Fibroblast of upper back skin (primary cell): ENCODE data around the gene TATDN3.
"Not testable (repeated sequence)": the region's sequence is repeated elsewhere in the genome, so short reads cannot be mapped to it uniquely, and the experiment has no call there.

ENCODE experiments used
- DNase-seq: peaks from one replicate; pipeline ENCODE4 v3.0.0-alpha.2; 2013

TATDN3 gene, protein sequence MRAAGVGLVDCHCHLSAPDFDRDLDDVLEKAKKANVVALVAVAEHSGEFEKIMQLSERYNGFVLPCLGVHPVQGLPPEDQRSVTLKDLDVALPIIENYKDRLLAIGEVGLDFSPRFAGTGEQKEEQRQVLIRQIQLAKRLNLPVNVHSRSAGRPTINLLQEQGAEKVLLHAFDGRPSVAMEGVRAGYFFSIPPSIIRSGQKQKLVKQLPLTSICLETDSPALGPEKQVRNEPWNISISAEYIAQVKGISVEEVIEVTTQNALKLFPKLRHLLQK

DNA sequence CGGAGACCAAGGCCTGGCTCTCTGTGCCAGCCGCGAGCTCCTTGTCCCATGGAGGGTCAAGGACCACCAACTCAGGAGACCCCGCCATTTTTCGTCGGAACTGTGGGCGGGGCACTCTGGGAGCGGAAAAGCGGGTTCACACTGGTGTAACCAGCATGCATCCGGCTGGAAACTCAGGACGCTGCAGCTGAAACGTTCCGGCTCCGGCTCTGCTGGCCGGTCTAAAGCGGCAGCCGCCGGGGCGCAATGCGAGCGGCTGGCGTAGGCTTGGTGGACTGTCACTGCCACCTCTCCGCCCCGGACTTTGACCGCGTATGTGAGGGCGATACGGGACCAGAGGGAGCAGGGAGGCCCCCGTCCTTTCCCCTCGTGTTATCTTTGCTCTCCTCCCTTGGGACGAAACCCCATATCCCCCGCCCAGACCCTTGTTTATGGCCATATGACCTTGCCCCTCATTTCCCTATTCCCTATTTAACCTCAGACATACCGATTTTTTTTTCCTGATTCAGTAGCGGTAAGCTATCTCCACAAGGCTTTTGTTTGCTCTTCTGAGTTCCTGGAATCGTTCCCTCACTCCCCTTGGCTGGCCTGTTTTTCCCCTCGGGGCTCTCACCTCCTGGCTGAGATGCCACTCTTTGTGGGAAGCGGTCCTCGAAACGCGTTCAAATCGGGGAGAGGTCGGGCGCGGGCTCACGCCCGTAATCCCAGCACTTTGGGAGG is at the start of gene TATDN3, which contains the start of gene NSL1:
TATDN3 (plus strand) TSS at position 219 of the 720 bp plus-strand sequence; CDS start at position 247, 28 bp downstream.
NSL1 (minus strand) TSS at position 102 of the 720 bp plus-strand sequence; CDS start at position 88, 14 bp downstream.
- DNase-seq: peak; percentile 90

DNA sequence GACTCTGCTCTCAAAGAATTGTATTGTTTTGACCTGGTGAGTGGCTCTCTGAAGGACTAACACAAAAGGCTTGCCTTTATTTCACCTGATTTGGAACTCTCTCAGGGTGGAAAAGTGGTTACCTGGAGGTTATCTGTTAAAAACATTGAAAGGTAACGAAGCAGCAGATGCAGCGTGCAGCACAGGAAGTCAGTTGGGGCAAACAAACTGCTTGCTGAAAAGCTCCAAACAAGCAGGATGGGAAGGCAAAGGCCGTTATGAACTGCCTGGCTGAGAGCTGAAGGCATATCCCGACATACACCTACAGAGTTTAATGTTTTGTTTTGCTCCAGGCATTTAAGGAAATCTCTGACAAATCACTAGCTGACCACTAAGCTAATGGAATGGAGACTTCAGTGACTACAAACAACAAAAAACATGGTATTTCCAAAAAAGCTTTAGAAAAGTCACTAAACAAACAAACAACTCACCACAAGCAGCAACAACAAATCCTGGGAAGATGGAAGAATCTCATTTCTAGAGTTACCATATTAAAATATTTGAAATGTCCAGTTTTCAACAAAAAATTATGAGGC is 47.7 kb upstream of the TATDN3 start:
- DNase-seq: no peak

DNA sequence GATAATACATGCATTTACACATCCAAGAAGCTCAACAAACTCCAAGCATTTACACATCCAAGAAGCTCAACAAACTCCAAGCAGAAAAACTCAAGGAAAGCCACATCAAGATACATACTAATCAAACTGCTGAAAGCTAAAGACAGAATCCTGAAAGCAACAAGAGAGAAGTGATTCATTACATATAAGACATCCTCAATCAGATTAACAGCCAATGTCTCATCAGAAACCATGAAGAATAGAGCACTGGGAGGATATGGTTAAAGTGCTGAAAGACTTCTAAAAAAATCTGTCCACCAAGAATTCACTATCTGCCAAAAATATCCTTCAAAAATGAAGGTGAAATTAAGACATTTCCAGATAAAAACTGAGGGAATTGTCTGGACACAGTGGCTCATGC is 46.4 kb upstream of the TATDN3 start:
- peak; percentile 12 for DNase-seq

DNA sequence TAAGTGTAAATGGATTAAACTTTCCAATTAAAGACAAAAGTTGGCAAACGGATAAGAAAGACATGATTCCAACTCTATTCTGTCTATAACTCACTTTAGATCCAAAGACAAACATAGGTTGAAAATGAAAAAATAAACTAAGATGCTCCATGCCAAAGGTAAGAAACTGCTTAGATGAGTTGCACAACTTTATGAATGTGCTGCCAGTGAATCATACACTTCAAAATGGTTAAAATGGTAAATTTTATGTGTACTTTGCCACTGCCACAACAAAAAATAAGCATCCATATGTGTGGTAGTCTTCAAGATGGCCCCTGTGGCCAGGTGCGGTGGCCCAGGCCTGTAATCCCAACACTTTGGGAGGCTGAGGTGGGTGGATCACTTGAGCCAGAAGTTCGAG is 45.1 kb upstream of the TATDN3 start:
- no peak for DNase-seq

DNA sequence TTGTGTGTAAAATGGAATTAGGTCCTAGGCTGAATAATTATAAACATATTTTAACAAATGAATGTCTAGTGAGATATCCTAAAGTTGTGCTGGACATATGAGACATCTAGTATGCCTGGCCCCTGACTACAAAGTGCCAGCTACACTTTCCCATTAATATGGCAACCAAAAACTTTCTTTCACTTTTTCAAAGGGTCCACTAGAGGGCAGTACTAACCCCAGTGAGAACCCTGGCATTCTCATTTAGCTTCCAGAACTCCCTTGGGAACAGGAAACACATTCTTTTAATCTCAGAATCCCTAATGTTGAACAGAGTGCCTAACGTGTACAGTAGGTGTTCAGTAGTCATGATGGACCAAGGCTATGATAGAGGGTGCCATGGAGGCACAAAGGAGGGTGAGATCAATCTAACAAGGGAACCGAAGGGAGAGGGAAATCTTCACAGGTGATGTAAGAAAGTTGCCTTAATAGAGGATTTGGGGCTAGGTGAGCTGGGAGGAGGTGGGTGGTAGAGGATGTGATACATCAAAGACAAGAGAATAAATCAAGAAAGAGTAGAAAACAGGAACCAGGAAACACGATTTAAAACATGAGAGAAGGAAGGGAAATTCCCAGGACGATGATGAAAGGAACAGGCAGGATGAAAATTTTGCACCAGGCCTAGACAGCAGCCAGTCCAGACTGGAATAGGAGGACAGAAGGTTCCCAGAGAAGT is 41.7 kb upstream of the TATDN3 start:
- peak; percentile 87 for DNase-seq

DNA sequence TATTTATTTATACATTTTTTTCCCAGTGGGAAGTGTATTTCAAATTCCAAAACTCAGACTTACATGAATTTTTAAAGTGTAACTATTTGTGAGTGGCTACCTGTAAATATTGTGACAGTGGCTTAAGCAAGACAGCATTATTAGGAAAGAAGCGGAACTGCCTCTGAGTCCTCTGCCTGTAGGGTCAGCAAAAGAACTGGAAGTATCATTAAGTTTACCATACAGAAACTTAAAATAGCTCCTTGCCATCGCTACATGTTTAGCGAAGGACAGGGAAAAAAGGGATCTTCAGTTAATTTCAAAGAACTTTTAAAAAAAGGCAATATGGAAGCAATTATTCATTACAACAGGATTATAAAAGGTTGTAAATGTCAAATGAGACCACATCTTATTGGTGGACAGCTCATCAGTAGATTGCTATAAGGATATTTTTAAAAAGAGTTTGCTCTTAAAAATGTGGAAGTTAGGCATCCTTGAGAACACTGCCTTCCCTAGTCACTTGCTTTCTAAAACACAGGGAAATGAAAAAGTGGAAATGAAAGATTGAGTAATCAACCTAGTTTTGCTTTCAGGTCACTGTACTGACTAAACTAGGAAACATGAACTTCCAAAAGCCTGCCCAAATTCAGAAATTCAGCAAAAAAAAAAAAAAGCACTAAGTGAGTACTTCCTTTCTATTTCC is 39.3 kb upstream of the TATDN3 start:
- peak; percentile 20 for DNase-seq

DNA sequence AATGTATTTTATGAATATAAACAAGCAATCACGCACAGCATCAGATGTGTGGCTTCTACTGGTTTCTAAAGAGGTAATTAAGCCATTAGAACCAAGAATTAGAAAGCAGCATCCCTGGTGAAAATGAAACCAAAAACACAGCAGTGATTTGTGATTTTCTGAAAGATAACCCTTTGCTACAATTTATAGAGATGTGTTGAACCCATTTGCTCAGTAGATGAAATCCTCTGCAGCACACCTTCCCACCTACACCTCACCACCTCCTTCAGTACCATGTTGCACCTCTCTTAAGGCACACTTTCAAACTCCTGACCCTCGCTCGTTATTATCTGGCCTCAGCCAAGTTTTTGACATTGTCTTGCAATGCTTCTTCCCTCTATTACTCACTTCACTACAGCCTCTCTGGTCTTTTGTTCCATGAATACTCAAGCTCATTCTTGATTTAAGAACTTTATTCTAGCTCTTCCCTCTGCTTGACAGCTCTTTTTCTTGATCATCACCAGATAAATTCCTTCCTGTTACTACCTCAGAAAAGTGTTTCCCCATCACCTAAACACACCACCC is 38.7 kb upstream of the TATDN3 start:
- DNase-seq: no peak

DNA sequence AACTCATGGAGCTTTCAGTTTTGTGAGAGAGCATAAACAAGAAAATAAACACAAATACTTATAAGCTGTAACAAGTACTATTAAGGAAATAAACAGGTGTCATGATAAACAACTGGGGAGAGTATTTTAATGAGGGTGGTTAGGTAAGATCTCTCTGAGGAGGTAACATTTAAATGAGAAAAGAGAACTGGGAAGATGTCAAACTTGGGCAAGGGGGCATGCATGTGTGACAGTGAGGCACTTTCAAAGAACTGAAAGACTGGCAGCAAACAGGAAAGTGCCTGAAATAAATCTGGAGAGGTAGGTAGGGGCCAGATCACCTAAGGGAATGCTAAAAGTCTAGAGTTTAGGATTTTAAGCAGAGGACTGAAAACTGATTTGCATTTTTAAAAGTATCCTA is 37.9 kb upstream of the TATDN3 start:
- no peak for DNase-seq

DNA sequence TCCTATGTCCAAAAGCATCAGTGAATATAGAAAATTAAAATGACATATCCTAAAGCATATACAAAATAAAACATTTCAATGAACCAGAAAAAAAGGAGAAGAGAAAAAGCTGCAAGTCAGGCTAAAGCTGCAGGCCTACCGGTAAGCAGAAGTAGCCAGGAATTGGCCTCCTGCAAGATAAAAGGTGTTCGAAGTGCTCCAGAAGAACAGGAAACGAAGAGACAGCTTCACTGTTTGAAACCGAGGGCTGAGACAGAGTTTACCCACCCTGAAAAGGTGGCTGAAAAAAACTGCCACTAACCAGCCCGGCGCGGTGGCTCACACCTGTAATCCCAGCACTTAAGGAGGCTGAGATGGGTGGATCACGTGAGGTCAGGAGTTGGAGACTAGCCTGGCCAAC is 37.5 kb upstream of the TATDN3 start:
- no peak for DNase-seq

DNA sequence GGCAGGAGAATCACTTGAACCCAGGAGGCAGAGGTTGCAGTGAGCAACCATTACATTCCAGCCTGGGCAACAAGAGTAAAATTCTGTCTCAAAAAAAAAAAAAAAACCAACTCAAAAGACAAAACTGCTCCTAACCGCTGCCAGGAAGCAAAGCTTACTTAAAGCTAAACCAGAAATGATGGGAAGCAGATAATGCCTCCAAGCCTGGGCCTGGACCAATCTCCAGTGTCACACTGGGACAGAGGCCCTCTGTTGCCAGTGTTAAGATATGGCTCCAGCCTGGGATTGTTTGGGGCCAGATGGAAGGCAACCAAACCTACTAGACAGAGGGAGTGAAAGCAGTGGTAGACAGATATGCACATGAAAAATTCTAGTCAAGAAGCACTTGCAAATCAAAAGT is 37.0 kb upstream of the TATDN3 start:
- DNase-seq: no peak

DNA sequence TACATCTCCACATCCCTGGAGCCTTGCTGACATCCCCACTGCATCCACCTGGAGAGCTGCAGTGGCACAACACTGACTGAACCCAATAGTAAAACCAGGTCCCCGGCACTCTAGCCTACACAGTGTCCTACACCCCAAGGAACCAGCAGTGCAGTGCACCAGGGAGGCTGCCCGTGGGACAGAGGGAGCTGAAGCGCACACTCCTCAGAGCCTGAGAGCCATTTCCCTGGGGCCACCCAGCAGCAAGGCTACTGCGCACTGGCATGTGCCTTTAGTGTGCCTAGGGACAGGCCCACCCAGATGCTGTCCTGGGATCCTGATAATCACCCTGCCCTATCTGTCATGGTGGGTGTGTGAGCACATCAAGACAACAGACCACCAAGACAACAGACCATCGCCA is 32.0 kb upstream of the TATDN3 start:
- DNase-seq: no peak

DNA sequence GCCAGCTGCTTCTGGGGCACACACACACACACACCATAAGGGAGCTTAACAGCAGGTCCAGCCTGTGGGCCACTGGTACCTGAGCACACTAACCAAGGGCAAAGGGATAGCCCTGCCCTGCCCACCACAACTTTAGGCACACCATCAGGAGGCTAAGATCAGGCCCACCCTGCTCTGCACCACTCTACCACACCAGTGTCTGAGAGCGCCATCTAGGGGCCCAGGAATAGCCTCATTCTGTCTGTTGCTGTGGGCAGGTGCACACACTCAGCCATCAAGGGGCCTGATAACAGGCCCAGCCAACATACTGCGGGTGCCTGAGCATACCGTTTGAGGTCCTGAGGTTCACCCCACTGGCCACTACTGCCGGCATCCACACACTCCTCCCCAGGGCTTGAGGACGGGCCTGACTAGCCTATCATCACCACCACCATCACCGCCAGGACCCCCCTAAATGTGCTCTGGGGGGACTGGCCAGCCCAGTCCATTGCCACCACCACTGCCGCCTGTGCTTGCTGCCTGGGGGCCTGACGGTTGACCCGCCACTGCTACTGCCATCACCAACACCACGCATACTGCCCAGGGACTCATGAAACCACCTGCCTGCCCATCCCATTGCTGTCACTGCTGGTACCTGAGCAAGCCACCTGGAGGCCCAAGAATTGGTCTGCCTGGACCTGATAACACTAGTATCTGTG is 31.4 kb upstream of the TATDN3 start:
- DNase-seq: peak; percentile 4

DNA sequence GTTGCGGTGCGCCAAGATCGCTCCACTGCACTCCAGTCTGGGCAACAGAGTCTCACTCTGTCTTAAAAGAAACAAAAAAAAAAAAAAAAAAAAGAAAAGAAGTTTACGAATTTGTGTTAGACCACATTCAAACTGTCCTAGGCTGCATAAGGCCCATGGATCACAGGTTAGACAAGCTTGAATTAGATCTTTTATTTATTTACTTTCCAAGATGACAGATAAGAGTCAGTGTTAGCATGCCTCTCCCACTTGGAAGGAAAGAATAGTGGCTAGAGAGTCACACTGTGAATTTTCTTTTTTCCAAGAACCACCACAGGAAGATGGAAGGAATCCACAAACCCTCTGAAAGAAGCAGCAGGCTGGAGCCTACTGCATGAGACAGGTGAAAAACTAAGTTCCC is 29.5 kb upstream of the TATDN3 start:
- no peak for DNase-seq

DNA sequence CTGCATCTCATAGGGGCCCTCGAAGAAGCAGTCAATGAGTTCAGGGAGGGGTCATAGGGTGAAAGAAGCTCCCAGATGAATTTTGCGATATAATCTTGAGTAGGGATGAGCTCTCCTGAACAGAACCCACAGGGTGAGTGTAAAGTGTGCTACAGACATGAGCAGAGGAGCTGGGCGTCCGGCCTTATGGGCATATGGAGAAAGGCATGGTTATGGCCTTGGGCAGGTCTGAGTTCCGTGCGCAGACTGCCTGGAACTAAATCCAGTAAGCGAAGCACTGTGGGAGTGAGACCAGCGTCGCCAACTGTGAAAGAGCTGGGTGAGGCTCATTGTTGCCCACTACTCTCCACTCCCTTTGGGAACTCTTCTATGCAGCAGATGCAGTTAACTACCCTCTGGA is 28.9 kb upstream of the TATDN3 start:
- DNase-seq: no peak

DNA sequence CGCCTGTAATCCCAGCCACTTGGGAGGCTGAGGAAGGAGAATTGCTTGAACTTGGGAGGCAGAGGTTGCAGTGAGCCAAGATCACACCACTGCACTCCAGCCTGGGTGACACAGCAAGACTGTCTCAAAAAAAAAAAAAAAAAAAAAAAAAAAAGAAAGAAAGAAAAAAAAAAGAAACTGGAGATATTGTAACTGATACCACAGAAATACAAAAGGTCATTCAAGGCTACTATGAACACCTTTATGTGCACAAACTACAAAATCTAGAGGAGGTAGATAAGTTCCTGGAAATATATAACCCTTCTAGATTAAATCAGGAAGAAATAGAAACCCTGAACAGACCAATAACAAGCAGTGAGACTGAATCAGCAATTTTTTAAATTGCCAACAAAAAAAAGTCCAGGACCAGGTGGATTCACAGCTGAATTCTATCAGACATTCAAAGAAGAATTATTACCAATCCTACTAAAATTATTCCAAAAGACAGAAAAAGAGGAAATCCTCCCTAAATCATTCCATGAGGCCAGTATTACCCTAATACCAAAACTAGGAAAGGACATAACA is 26.9 kb upstream of the TATDN3 start:
- DNase-seq: not testable (repeated sequence)

DNA sequence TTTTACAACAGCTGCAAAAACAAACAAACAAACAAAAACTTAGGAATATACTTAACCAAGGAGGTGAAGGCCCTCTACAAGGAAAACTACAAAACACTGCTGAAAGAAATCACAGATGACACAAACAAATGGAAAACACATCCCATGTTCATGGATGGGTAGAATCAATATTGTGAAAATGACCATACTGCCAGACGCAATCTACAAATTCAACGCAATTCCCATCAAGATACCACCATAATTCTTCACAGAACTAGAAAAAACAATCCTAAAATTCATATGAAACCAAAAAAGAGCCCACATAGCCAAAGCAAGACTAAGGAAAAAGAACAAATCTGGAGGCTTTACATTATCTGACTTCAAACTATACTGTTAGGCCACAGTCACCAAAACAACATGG is 24.9 kb upstream of the TATDN3 start:
- DNase-seq: not testable (repeated sequence)

DNA sequence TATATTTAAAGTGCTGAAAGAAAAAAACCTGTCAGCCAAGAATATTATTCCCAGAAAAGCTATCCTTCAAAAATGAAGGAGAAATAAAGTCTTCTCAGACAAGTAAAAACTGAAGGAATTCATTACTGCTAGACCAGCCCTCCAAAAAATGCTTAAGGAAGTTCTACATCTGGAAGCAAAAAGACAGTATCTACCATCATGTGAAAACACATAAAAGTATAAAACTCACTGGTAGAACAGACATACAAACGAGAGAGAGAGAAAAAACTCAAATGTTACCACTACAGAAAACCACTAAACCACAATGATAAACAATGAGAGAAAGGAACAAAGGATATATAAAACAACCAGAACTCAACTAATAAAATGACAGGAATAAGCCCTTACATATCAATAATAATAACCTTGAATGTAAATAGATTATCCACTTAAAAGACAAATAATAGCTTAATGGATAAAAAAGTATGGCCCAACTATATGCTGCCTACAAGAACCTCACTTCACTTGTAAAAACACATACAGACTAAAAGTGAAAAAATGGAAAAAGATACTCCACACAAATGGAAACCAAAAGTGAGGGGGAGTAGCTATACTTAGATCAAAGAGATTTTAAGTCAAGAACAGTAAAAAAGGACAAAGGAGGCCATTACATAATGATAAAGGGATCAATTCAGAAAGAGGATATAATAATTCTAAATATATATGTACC is 22.1 kb upstream of the TATDN3 start:
- no peak for DNase-seq

DNA sequence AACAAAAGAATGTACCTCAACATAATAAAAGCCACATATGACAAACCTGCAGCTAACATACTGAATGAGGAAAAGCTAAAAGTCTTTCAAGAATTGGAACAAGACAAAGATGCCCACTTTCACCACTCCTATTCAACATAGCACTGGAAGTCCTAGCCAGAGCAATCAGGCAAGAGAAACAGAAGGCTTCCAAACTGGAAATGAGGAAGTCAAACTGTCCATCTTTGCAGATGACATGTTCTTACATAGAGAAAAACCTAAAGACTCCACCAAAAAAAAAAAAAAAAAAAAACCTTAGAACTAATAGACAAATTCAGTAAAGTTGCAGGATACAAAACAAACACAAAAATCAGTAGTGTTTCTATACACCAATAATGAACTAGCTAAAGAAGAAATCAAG is 20.4 kb upstream of the TATDN3 start:
- DNase-seq: no peak

DNA sequence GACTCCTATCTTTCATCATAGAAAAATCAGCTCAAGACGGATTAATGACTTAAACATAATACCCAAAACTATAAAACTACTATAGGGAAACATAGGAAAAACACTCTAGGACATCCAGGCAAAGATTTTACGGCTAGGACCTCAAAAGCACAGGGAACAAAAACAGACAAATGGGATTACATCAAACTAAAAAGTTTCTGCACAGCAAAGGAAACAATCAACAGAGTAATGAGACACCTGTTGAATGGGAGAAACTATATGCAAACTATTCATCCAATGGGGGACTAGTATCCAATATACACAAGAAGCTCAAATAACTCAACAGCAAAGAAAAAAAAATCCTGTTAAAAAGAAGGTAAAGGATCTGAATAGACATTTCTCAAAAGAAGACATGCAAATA is 18.7 kb upstream of the TATDN3 start:
- DNase-seq: no peak

DNA sequence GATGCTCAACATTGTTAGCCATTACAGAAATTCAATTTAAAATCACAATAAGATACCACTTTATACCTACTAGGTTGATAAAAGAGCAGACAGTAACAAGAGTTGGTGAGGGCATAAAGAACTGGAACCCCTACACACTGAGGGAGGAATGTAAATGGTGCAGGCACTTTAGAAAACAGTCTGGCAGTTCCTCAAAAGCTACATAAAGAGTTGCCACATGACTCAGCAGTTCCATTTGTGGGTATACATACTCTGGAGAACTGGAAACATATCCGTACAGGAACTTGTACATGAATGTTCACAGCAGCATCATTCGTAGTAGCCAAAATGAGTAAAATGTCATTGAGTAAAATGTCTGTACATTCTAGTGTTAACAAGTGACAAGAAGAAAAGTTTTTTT is 17.1 kb upstream of the TATDN3 start:
- DNase-seq: peak; percentile 47

DNA sequence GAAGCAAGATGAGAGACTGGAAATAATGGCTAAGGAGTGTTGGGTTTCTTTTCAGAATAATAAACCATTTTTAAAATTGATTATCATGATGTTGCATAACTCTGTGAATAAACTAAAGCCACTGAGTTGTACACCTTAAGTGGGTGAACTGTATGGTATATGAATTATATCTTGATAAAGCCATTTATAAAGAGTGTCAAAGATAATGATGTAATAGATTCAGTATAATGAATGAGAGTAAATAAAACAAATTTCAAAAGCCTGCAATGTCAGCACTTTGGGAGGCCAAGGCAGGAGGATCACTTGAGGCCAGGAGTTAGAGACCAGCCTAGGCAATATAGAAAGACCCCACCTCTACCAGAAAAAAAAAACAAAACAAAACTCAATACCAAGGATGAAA is 16.5 kb upstream of the TATDN3 start:
- DNase-seq: no peak
